Astrocyte (in vitro differentiated cells and primary cell): Measurements from ENCODE around the gene SIGLEC11.

Experiments used
- CTCF ChIP-seq: IDR thresholded peaks from 2 replicates; pipeline ENCODE4 v1.5.1; 2011; ENCODE audit warnings: low read depth, mild to moderate bottlenecking, inconsistent platforms, low read length, moderate library complexity; ENCODE audit not compliant: insufficient read depth
- EZH2 ChIP-seq: IDR thresholded peaks from 2 replicates; pipeline ENCODE4 v1.6.1; 2012; ENCODE audit warnings: mild to moderate bottlenecking, low read length, inconsistent platforms; ENCODE audit not compliant: insufficient read depth

GRCh38 chr19:49932041-49932451, 28.9 kb downstream of the SIGLEC11 start:
- TF ChIP-seq CTCF, result no peak
- no peak for TF ChIP-seq EZH2
